A549 (cell line): ENCODE results near the gene LRP1.

Experiments used
- CTCF ChIP-seq: fragments of >200 bp; sonication (Bioruptor Twin); formaldehyde crosslinking; IDR thresholded peaks from 3 replicates; pipeline ENCODE4 v1.5.1; 2016
- KDM5A ChIP-seq: fragments of 200-600 bp; sonication (generic); IDR thresholded peaks from 2 replicates; pipeline ENCODE4 v1.6.1; 2016; ENCODE audit warnings: antibody characterized with exemption, mild to moderate bottlenecking
- TF ChIP-seq, protein P1 (sequence below): fragments of 200-600 bp; sonication (generic); IDR thresholded peaks from 2 replicates; pipeline ENCODE4 v1.6.1; 2016; ENCODE audit warnings: antibody characterized with exemption, mild to moderate bottlenecking, moderate library complexity

GRCh38 chr12:57187222-57188089 is 59.2 kb downstream of the LRP1 start:
- TF ChIP-seq, protein P1, sequence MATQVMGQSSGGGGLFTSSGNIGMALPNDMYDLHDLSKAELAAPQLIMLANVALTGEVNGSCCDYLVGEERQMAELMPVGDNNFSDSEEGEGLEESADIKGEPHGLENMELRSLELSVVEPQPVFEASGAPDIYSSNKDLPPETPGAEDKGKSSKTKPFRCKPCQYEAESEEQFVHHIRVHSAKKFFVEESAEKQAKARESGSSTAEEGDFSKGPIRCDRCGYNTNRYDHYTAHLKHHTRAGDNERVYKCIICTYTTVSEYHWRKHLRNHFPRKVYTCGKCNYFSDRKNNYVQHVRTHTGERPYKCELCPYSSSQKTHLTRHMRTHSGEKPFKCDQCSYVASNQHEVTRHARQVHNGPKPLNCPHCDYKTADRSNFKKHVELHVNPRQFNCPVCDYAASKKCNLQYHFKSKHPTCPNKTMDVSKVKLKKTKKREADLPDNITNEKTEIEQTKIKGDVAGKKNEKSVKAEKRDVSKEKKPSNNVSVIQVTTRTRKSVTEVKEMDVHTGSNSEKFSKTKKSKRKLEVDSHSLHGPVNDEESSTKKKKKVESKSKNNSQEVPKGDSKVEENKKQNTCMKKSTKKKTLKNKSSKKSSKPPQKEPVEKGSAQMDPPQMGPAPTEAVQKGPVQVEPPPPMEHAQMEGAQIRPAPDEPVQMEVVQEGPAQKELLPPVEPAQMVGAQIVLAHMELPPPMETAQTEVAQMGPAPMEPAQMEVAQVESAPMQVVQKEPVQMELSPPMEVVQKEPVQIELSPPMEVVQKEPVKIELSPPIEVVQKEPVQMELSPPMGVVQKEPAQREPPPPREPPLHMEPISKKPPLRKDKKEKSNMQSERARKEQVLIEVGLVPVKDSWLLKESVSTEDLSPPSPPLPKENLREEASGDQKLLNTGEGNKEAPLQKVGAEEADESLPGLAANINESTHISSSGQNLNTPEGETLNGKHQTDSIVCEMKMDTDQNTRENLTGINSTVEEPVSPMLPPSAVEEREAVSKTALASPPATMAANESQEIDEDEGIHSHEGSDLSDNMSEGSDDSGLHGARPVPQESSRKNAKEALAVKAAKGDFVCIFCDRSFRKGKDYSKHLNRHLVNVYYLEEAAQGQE = no peak
- TF ChIP-seq KDM5A = no peak
- TF ChIP-seq CTCF = no peak
